ENCODE data around the gene RUNX3. TPM values are rescaled to one million over a fixed set of nuclear protein-coding genes. Genes with fewer than 3 reads are reported as not detected.

Gene RUNX3
- polyA plus RNA-seq, 1 of the 3 experiments (the other 2 are of a cell fraction) = not detected

GRCh38 chr1:24926563-24927249 lies 3.4 kb downstream of the RUNX3 start:
- Histone ChIP-seq H3K9me3 (no peaks in the 10 kb centered on the region), H3K27me3 (ENCODE audit: insufficient read depth) (peaks cover 77% of the 10 kb centered on the region), H3K9ac (no peak overlapping the region), H3K36me3 (replicated peaks in 1 of 2; ENCODE audit: control insufficient read depth in 1 of 2, insufficient read depth in 2 of 2, low read length in 1 of 2) (no peaks in the 10 kb centered on the region), H3K4me3 (ENCODE audit: low read depth in 2 of 2, low read length in 1 of 2) (no peak overlapping the region), H3F3A (replicated peaks; ENCODE audit: insufficient read depth) (no peaks in the 10 kb centered on the region), H3K9me2 (no peaks in the 10 kb centered on the region), H3K4me1 (ENCODE audit: control insufficient read depth in 1 of 2, insufficient read depth in 2 of 2, low read depth in 1 of 2, low read length in 1 of 2) (peaks cover 0 to 2% of the 10 kb centered on the region in 2 experiments; a peak in 1 of 4 replicates), H4K20me1 (ENCODE audit: insufficient read depth) (no peaks in the 10 kb centered on the region), H3K27ac (ENCODE audit: low read depth in 2 of 2, low read length in 1 of 2) (no peak overlapping the region), H2AFZ (ENCODE audit: low read depth) (no peak overlapping the region), H3K79me2 (ENCODE audit: insufficient read depth) (no peaks in the 10 kb centered on the region), H3K4me2 (no peak overlapping the region)
- CTCF ChIA-PET = interaction anchor here (1.1 to 4.3 kb wide), 7 partner anchors 10 to 279 kb away, joined by 3 to 23 read pairs (median 7); no protein-coding TSS in a partner anchor
- POLR2A ChIA-PET = no interaction called here
- 52% methylated on average over 14 of the region's 15 CpGs for WGBS (ENCODE audit: low lambda C conversion rate)
- no peak for DNase-seq
- TF ChIP-seq RXRA (IDR thresholded peaks at IDR 0.05; ENCODE audit: borderline replicate concordance, low read depth) (no peak), MEF2A (IDR thresholded peaks at IDR 0.05; ENCODE audit: borderline replicate concordance, low read depth) (no peak), FOXJ3 (CRISPR knock-in tag; IDR thresholded peaks at IDR 0.05) (no peak), FOSL2 (IDR thresholded peaks at IDR 0.05; ENCODE audit: borderline replicate concordance, low read depth) (no peak), EP300 (IDR thresholded peaks at IDR 0.05; ENCODE audit: borderline replicate concordance in 1 of 2, low read depth in 1 of 2, low read length in 1 of 2) (no peak), FOXM1 (IDR thresholded peaks at IDR 0.05; ENCODE audit: low read depth) (no peak), GABPA (IDR thresholded peaks at IDR 0.05; ENCODE audit: low read depth) (no peak), CHD2 (IDR thresholded peaks at IDR 0.05; ENCODE audit: low read length, partially characterized antibody) (no peak), EZH2phosphoT487 (IDR thresholded peaks at IDR 0.05; ENCODE audit: borderline replicate concordance, low read depth) (no peak), MAX (IDR thresholded peaks at IDR 0.05; ENCODE audit: low read depth) (no peak), RFX5 (IDR thresholded peaks at IDR 0.05; ENCODE audit: low read length) (no peak), RAD21 (IDR thresholded peaks at IDR 0.05; ENCODE audit: low read length) (no peak), SMC3 (IDR thresholded peaks at IDR 0.05; ENCODE audit: low read depth, low read length) (no peak), NRF1 (IDR thresholded peaks at IDR 0.05; ENCODE audit: low read depth, low read length) (no peak), POLR2AphosphoS5 (IDR thresholded peaks at IDR 0.05; ENCODE audit: low read depth, low read length) (no peak)
- TF ChIP-seq, protein P1, sequence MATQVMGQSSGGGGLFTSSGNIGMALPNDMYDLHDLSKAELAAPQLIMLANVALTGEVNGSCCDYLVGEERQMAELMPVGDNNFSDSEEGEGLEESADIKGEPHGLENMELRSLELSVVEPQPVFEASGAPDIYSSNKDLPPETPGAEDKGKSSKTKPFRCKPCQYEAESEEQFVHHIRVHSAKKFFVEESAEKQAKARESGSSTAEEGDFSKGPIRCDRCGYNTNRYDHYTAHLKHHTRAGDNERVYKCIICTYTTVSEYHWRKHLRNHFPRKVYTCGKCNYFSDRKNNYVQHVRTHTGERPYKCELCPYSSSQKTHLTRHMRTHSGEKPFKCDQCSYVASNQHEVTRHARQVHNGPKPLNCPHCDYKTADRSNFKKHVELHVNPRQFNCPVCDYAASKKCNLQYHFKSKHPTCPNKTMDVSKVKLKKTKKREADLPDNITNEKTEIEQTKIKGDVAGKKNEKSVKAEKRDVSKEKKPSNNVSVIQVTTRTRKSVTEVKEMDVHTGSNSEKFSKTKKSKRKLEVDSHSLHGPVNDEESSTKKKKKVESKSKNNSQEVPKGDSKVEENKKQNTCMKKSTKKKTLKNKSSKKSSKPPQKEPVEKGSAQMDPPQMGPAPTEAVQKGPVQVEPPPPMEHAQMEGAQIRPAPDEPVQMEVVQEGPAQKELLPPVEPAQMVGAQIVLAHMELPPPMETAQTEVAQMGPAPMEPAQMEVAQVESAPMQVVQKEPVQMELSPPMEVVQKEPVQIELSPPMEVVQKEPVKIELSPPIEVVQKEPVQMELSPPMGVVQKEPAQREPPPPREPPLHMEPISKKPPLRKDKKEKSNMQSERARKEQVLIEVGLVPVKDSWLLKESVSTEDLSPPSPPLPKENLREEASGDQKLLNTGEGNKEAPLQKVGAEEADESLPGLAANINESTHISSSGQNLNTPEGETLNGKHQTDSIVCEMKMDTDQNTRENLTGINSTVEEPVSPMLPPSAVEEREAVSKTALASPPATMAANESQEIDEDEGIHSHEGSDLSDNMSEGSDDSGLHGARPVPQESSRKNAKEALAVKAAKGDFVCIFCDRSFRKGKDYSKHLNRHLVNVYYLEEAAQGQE (IDR thresholded peaks at IDR 0.05; ENCODE audit: low read depth, low read length) = no peak
- TF ChIP-seq, protein P2, sequence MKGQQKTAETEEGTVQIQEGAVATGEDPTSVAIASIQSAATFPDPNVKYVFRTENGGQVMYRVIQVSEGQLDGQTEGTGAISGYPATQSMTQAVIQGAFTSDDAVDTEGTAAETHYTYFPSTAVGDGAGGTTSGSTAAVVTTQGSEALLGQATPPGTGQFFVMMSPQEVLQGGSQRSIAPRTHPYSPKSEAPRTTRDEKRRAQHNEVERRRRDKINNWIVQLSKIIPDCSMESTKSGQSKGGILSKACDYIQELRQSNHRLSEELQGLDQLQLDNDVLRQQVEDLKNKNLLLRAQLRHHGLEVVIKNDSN (IDR thresholded peaks at IDR 0.05; ENCODE audit: borderline replicate concordance, low read depth) = no peak
- TF ChIP-seq, protein P3, sequence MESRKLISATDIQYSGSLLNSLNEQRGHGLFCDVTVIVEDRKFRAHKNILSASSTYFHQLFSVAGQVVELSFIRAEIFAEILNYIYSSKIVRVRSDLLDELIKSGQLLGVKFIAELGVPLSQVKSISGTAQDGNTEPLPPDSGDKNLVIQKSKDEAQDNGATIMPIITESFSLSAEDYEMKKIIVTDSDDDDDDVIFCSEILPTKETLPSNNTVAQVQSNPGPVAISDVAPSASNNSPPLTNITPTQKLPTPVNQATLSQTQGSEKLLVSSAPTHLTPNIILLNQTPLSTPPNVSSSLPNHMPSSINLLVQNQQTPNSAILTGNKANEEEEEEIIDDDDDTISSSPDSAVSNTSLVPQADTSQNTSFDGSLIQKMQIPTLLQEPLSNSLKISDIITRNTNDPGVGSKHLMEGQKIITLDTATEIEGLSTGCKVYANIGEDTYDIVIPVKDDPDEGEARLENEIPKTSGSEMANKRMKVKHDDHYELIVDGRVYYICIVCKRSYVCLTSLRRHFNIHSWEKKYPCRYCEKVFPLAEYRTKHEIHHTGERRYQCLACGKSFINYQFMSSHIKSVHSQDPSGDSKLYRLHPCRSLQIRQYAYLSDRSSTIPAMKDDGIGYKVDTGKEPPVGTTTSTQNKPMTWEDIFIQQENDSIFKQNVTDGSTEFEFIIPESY (IDR thresholded peaks at IDR 0.05; ENCODE audit: borderline replicate concordance, low read depth) = no peak
